ENCODE results near the gene HACE1.
"Not testable (repeated sequence)": the region's sequence is repeated elsewhere in the genome, so short reads cannot be mapped to it uniquely, and the experiment has no call there.

HACE1 gene

DNA sequence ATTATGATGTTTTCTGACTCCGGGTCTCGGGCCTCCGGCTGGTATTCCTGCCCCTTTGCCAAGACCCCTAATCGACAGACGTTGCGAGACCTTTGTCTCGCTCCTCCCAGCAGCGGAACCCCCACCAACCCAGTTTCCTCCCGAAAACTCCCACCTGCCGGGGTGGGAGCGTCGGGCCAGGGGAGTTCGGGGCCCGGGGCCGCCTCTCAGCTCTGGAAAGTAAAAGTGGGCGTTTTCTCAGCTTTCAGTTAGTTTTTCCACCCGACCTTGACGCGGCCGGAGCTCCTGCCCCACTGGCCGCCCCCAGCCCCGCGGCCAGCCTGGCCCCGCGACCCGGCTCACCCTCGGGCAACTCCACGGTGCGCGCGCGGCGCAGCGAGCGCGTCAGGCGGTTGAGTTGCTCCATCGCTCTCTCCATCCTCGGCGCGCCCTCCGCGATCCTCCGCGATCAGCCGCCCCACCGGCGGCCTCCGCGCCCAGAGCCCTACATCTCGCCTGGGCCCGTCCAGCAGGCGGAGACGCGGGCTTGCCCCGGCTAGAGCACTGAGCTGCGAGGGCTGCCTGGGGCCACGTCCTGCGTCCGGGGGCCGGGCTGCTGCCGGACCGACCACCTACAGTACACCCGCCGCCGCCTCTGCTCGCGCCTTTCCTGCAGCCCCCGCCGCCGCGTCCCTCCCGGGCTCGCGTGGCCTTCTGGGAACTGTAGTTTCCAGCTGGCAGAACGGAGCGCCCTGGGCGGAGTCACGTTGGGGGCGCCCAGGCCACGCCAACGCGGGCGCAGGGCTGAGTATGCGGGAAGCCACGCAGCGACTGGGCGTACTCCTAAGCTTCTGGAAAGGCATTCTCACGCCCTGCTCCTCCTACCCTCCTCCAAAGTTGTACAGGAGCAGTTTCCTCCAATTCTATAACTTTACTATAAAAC is at the start of gene HACE1:
Gene HACE1 (minus strand): TSS at position 695 of the 922 bp plus-strand sequence. CDS start 277 bp downstream, at position 418.
- Histone ChIP-seq H3K4me2 (peak within 1 kb of the TSS; percentile 50), H3K4me1 (ENCODE audit: low read depth, poor library complexity, severe bottlenecking) (no peaks in the 10 kb centered on the region), H3K9ac (peak within 1 kb of the TSS; percentile 27; the same call in 1 of the 2 replicates), H3K36me3 (ENCODE audit: insufficient read depth) (no peaks in the 10 kb centered on the region), H3K79me2 (ENCODE audit: insufficient read depth, low read depth) (no peaks in the 10 kb centered on the region), H4K20me1 (ENCODE audit: insufficient read depth) (no peaks in the 10 kb centered on the region), H3K27ac (no peak within 1 kb of the TSS), H3K4me3 (IDR thresholded peaks at IDR 0.05; ENCODE audit: insufficient read depth, low read depth, low read length) (no peak within 1 kb of the TSS), H3K27me3 (ENCODE audit: insufficient read depth, low read depth) (no peaks in the 10 kb centered on the region), H2AFZ (ENCODE audit: low read depth) (peak within 1 kb of the TSS; percentile 55)
- no peak for TF ChIP-seq CTCF (conservative IDR thresholded peaks at IDR 0.05; ENCODE audit: low read depth, low read length)

- Histone ChIP-seq H3K27ac (no peak overlapping the region), H3K27me3 (ENCODE audit: insufficient read depth, low read depth) (no peaks in the 10 kb centered on the region), H3K4me2 (no peak overlapping the region), H3K4me1 (ENCODE audit: low read depth, poor library complexity, severe bottlenecking) (no peaks in the 10 kb centered on the region), H2AFZ (ENCODE audit: low read depth) (no peak overlapping the region), H3K4me3 (IDR thresholded peaks at IDR 0.05; ENCODE audit: insufficient read depth, low read depth, low read length) (no peak overlapping the region), H3K79me2 (ENCODE audit: insufficient read depth, low read depth) (no peaks in the 10 kb centered on the region), H4K20me1 (ENCODE audit: insufficient read depth) (no peaks in the 10 kb centered on the region), H3K9ac (no peak overlapping the region), H3K36me3 (ENCODE audit: insufficient read depth) (no peaks in the 10 kb centered on the region)
- TF ChIP-seq CTCF (conservative IDR thresholded peaks at IDR 0.05; ENCODE audit: low read depth, low read length) = no peak
Observed at GRCh38 chr6:104908888-104909525, 49.3 kb upstream of the HACE1 start.

DNA sequence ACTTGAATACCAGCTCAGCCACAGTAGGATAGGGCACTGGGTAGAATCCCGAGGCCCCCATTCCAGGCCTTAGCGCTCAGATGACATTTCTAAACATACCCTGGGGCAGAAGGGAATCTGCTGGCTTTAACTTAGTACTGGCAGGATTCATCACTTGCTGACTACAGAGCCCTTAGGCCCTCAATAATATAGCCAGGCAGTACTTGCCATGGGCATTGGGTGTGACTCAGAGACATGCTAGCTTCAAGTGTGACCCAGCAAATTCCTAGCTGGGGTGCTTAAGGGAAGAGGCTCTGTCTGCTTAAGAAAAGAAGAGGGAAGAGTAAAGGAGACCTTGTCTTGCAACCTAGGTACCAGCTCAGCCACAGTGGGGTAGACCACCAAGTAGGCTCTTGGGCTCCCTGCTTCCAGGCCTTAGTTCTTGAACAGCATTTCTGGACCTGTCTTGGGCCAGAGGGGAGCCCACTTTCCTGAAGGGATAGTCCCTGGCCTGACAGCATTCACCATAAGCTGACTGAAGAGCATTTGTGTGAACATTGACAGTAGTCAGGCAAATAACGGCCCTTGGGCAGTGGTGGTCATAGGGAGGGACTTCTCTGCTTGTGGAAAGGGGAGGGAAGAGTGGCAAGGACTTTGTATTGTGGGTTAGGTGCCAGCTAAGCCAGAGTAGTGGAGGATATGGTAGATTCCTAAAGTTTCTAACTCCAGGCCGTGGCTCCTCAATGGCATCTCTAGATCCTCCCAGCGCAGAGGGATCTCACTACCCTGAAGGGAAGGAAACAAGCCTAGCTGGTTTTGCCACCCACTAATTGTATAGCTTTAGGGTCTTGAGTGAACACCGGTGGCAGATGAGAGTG is 48.5 kb upstream of the HACE1 start:
- TF ChIP-seq CTCF (conservative IDR thresholded peaks at IDR 0.05; ENCODE audit: low read depth, low read length) = no peak
- Histone ChIP-seq H3K27ac (no peak overlapping the region), H4K20me1 (ENCODE audit: insufficient read depth) (no peaks in the 10 kb centered on the region), H3K9ac (no peak overlapping the region), H2AFZ (ENCODE audit: low read depth) (no peak overlapping the region), H3K4me1 (ENCODE audit: low read depth, poor library complexity, severe bottlenecking) (no peaks in the 10 kb centered on the region), H3K79me2 (ENCODE audit: insufficient read depth, low read depth) (no peaks in the 10 kb centered on the region), H3K27me3 (ENCODE audit: insufficient read depth, low read depth) (no peaks in the 10 kb centered on the region), H3K4me3 (IDR thresholded peaks at IDR 0.05; ENCODE audit: insufficient read depth, low read depth, low read length) (no peak overlapping the region), H3K4me2 (no peak overlapping the region), H3K36me3 (ENCODE audit: insufficient read depth) (no peaks in the 10 kb centered on the region)

GRCh38 chr6:104898893-104899292 is 39.2 kb upstream of the HACE1 start:
- H3K27me3 ChIP-seq (ENCODE audit: insufficient read depth, low read depth); H2AFZ ChIP-seq (ENCODE audit: low read depth); H3K9ac ChIP-seq; H3K79me2 ChIP-seq (ENCODE audit: insufficient read depth, low read depth); H3K4me3 ChIP-seq (IDR thresholded peaks at IDR 0.05; ENCODE audit: insufficient read depth, low read depth, low read length); H3K36me3 ChIP-seq (ENCODE audit: insufficient read depth); H3K4me1 ChIP-seq (ENCODE audit: low read depth, poor library complexity, severe bottlenecking); H3K27ac ChIP-seq; H3K4me2 ChIP-seq; H4K20me1 ChIP-seq (ENCODE audit: insufficient read depth): not testable (repeated sequence)
